A673 (cell line): ENCODE data around the gene DACT2.

ENCODE experiments used
- EZH2 ChIP-seq: fragments of 200-600 bp; sonication (generic); IDR thresholded peaks from 2 replicates; pipeline ENCODE4 v1.6.1; 2017; ENCODE audit warnings: borderline replicate concordance, low read depth, mild to moderate bottlenecking, mixed read lengths, antibody characterized with exemption, low read length; ENCODE audit not compliant: poor library complexity, severe bottlenecking
- TF ChIP-seq, protein P1 (sequence below): fragments of 300-800, 200-600 bp; sonication (generic); conservative IDR thresholded peaks from 2 replicates; pipeline ENCODE4 v1.5.1; 2017; ENCODE audit warnings: low read depth, mild to moderate bottlenecking, antibody characterized with exemption, low read length, moderate library complexity, mixed read lengths

DNA sequence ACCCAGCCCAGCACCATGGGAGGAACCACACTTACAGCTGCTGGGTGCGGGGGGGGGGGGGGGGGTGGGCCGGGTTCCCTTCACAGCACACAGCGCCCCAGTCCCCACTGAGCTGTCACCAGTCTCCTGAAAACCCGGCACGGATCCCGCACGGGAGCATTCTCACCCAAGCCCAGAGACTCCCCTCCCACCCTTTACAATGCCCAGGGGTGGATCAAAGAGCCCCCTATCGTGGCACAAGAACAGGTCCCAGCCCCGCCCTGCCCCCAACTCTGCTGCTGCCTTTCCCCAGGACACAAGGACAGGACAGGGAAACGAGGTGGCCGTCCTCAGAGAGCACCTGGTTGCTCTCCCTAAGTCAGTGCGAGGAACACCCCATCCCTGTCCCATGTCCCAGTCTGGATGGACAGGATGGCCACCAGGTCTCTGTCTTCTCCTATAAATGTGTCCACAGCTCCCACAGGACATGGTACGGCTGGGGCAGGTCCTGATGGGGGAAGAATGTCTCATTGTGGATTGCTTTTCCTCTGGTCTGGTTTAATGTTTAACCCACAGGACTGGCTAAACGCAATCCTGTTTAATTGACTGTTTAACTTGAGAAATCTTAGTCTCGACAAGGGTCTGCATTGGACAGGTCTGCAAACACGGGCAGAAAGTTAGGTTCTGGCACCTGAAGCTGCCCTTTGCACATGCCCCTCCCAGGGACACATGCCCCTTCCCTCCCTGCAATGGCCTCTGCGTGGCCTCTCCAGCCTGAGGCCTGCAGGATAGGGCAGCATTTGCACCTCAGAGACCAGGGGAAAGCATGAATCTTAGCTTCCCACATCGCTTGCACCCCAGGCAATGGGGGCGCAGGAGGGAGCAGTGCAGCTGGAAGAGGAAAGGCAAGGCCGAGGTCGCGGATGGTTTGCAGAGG is 45.3 kb downstream of the DACT2 start:
- TF ChIP-seq, protein P1, sequence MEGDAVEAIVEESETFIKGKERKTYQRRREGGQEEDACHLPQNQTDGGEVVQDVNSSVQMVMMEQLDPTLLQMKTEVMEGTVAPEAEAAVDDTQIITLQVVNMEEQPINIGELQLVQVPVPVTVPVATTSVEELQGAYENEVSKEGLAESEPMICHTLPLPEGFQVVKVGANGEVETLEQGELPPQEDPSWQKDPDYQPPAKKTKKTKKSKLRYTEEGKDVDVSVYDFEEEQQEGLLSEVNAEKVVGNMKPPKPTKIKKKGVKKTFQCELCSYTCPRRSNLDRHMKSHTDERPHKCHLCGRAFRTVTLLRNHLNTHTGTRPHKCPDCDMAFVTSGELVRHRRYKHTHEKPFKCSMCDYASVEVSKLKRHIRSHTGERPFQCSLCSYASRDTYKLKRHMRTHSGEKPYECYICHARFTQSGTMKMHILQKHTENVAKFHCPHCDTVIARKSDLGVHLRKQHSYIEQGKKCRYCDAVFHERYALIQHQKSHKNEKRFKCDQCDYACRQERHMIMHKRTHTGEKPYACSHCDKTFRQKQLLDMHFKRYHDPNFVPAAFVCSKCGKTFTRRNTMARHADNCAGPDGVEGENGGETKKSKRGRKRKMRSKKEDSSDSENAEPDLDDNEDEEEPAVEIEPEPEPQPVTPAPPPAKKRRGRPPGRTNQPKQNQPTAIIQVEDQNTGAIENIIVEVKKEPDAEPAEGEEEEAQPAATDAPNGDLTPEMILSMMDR, result no peak
- no peak for TF ChIP-seq EZH2
